ENCODE measurements around the gene KHDRBS1. TPM values are rescaled to one million over a fixed set of nuclear protein-coding genes. Genes with fewer than 3 reads are reported as not detected.
A peak's percentile ranks its signal among the peaks of the same experiment; 100 is the strongest.
"Not testable (repeated sequence)": the region's sequence is repeated elsewhere in the genome, so short reads cannot be mapped to it uniquely, and the experiment has no call there.

The KHDRBS1 gene
- total and polyA plus RNA-seq, 5 donors = 48.6 to 70.0 (median 68.5) TPM

DNA sequence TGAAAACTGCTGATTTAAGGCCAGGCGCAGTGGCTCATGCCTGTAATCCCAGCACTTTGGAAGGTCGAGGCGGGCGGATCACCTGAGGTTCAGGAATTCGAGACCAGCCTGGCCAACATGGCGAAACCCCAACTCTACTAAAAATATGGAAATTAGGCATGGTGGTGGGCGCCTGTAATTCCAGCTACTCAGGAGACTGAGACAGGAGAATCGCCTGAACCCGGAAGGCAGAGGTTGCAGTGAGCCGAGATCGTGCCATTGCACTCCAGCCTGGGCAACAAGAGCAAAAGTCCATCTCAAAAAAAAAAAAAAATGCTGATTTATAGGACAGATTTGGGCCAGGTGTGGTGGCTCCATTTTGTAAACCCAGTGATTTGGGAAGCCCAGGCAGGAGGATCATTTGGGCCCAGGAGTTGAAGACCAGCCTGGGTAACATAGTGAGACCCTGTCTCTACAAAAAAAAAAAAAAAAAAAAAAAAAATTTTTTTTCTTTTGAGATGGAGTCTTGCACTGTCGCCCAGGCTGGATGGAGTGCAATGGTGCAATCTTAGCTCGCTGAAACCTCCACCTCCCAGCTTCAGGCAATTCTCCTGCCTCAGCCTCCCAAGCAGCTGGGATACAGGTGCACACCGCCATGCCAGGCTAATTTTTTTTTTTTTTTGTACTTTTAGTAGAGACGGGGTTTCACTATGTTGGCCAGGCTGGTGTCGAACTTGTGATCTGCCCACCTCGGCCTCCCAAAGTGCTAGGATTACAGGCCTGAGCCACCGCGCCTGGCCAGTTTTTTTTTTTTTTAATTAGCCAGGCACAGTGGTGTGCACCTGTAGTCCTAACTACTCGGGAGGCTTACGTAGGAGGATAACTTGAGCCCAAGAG is 52.2 kb downstream of the KHDRBS1 start:
- H3K27me3 ChIP-seq (ENCODE audit: control insufficient read depth, insufficient read depth); ATAC-seq; H3K4me1 ChIP-seq (ENCODE audit: control insufficient read depth, insufficient read depth, low read length); H3K9me3 ChIP-seq (ENCODE audit: control insufficient read depth, low read length); DNase-seq; intact Hi-C loops (cut with DNase I); H3K27ac ChIP-seq (ENCODE audit: low read length); H3K4me3 ChIP-seq (ENCODE audit: low read length): not testable (repeated sequence)
- WGBS = 68% methylated on average over 21 of the region's 21 CpGs

DNA sequence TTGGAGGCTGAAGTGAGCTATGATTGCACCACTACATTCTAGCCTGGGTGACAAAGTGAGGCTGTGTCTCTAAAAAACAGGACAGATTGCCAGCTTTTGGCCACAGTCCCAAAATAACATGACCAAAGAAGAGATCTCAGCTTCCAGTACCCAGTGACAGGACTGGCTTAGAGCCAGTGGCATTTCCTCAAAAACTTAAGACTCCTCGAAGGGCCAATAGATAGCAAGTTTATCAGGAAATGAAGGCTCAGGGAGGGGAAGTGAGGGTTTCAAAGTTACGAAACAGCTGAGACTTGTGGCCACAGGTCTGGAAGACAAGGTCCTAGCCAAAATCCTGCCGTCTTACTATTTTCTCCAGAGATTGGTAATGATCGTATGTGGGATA is 52.8 kb downstream of the KHDRBS1 start:
- intact Hi-C loops (cut with DNase I) = no loop called here
- DNase-seq = peak; percentile 59 to 73 (median 71)

DNA sequence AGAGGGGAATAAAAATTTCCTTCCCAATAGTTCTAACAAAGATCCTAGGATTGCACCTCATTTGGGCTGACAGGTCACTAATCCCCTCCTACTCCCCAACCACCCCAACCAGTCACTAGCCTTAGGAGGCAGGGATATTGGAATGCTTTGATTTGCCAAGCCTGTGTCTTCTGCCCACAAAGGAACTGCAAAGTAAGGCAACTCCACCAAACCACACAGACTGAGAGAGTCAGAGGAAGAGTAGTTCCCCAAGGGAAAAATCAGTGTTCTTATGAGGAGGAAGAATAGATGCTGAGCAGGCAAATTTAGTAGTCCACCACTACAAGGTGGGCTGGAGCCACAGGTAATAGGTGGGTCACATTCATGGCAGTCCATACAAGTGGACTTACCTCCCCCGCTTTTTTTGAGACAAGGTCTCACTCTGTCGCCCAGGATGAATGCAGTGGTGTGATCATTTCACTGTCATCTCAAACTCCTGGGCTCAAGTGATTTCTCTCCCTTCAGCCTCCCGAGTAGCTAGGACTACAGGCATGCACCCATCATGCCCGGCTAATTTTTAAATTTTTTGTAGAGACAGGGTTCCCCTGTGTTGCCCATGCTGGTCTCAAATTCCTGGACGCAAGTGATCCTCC is 55.4 kb downstream of the KHDRBS1 start:
- no peak for ATAC-seq
- Histone ChIP-seq H3K27ac (ENCODE audit: low read length) (no peak overlapping the region), H3K27me3 (ENCODE audit: control insufficient read depth, insufficient read depth) (no peaks in the 10 kb centered on the region), H3K9me3 (ENCODE audit: control insufficient read depth, low read length) (no peaks in the 10 kb centered on the region), H3K4me1 (ENCODE audit: control insufficient read depth, insufficient read depth, low read length) (peaks cover 1% of the 10 kb centered on the region), H3K4me3 (ENCODE audit: low read length) (no peak overlapping the region)
- DNase-seq = no peak
- intact Hi-C loops (cut with DNase I) = no loop called here
- WGBS = 70% methylated on average over 5 of the region's 5 CpGs

More for the DNA sequence above, 52.8 kb downstream of the KHDRBS1 start:
- Histone ChIP-seq H3K27me3 (ENCODE audit: control insufficient read depth, insufficient read depth) (no peaks in the 10 kb centered on the region), H3K4me1 (ENCODE audit: control insufficient read depth, insufficient read depth, low read length) (peaks cover 7% of the 10 kb centered on the region), H3K4me3 (ENCODE audit: low read length) (no peak overlapping the region), H3K27ac (ENCODE audit: low read length) (no peak overlapping the region), H3K9me3 (ENCODE audit: control insufficient read depth, low read length) (no peaks in the 10 kb centered on the region)
- WGBS = 8% methylated on average over 4 of the region's 4 CpGs
- peak; percentile 77 to 79 for ATAC-seq

DNA sequence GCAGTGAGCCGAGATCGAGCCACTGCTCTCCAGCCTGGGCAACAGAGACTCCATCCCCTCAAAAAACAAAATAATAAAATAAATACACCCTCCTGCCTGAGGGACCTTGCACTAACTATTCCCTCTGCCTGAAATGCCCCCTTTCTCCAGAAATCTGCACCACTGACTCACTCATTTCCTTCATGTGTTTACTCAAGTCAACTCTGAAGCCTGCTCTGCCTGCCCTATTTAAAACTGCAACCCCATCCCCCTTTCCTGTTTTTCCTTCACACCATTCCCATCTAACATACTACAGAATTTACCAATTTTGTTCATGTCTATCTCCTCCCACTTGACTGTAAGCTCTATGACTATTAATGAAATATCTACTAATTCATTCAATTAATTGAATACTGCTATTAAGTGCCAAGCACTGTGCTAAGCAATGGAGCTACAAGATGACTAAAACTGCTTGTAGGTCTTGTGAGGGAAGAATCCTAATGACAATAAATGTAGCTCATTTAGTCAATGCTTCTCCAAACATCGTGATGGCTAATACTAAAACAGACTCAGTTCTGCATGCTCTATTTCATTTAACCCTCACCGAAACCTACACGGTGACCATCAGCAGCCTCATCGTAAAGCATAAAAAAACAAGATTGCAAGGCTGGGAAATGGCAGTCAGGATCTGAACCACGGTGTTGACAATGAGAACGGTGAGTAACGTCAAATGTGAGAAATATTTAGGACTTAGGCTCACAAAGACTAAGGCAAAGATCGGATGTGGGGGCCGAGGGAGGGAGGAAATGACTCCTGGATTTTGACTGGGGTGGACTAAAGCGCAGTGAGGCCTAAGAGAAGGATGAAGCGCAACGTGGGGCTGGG is 58.3 kb downstream of the KHDRBS1 start:
- H3K4me3 ChIP-seq (ENCODE audit: low read length) = peak overlapping the region; percentile 50
- H3K27ac ChIP-seq (ENCODE audit: low read length) = peak overlapping the region; percentile 31
- no peaks in the 10 kb centered on the region for H3K9me3 ChIP-seq (ENCODE audit: control insufficient read depth, low read length)
- intact Hi-C loops (cut with DNase I) = no loop called here
- no peak for ATAC-seq
- DNase-seq = no peak
- H3K4me1 ChIP-seq (ENCODE audit: control insufficient read depth, insufficient read depth, low read length) = no peaks in the 10 kb centered on the region
- H3K27me3 ChIP-seq (ENCODE audit: control insufficient read depth, insufficient read depth) = no peaks in the 10 kb centered on the region
- 14% methylated on average over 14 of the region's 14 CpGs for WGBS

DNA sequence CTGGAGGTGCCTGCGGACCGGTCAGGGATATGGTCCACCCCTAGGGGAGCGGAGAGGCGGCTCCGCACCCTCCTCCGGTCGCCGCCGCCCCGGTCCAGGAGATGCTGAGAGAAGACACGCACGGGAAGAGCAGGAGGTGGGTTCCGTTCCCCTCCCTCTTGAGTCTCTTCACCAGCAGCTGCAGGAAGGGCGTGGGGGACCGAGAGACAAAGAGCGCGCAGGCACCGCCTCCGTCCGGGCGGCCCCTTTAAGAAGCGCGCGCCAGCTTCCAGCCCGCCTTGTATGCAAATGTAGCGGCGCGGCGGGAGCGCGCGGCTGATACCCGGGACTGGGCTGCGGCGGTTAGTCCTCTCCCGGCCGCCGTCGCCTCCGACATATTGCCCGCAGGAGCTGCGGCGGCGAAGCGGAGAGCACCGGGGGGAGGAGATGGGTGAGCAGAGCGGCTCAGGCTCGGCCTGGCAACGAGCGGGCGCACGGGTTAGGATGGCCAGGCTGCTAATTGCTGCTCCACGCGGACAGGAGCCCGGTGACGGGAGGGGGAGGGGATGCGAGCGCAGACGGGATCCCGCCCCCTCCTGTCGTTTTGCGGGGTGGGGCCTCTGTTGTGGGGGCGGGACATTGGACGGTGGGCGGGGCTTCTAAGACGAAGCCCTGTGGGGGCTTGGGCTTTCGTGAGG is 59.1 kb downstream of the KHDRBS1 start, which contains the start of gene TMEM39B:
TSS of gene TMEM39B (plus strand) at position 318 of the 677 bp plus-strand sequence. CDS start at position 427, 109 bp downstream.
- intact Hi-C loops (cut with DNase I) = no loop called here
- H3K9me3 ChIP-seq (ENCODE audit: control insufficient read depth, low read length) = no peaks in the 10 kb centered on the region
- no peaks in the 10 kb centered on the region for H3K4me1 ChIP-seq (ENCODE audit: control insufficient read depth, insufficient read depth, low read length)
- H3K4me3 ChIP-seq (ENCODE audit: low read length) = peak within 1 kb of the TSS; percentile 50
- DNase-seq (peak; percentile 96 to 99 (median 98)), ATAC-seq (peak; percentile 94 to 96)
- H3K27me3 ChIP-seq (ENCODE audit: control insufficient read depth, insufficient read depth) = no peaks in the 10 kb centered on the region
- WGBS = under 1% methylated on average over 67 of the region's 67 CpGs
- peak within 1 kb of the TSS; percentile 82 for H3K27ac ChIP-seq (ENCODE audit: low read length)

DNA sequence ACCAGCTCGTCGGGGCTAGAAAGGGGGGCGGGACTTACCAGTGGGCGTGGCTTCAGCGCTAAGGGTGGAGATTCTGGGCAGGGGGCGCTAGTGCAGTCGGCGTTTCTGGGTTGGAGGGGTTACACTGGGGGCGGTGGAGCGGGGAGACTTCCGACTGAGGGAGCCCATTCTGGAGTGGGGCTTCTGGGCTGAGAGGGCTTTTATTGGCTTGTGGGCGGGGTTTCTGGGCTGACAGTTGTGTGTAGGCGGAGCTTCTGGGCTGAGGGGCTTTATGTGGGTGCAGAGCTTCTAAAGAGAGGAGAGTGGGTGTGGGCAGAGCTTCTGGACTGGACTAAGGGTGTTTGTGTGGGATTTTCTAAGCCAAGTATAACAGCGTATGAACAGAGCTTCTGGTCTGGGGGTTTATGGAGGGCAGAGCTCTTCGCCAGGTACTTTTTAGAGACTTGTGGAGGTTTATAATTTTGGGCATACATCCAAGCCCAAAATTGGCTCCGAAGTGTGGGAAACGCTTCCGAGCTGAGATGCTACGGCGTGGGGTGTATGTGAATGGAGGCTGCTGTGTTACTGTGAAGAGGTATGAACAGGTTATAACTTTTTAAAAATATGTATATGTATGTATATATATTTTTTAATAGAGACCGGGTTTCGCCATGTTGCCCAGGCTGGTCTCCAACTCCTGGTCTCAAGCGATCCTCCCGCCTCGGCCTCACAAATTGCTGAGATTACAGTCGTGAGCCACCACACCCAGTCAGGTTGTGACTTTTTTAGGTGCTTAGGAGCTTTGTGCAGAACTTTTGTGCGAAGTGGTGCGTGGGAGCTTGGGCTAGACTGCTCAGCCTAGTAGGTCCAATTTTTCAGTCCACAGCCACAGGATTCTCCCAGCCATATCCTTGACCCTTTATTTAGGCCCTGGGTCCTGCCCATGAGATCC is 59.9 kb downstream of the KHDRBS1 start:
- peak overlapping the region; percentile 50 for H3K4me3 ChIP-seq (ENCODE audit: low read length)
- no peaks in the 10 kb centered on the region for H3K27me3 ChIP-seq (ENCODE audit: control insufficient read depth, insufficient read depth)
- H3K4me1 ChIP-seq (ENCODE audit: control insufficient read depth, insufficient read depth, low read length) = no peaks in the 10 kb centered on the region
- WGBS = 31% methylated on average over 28 of the region's 28 CpGs
- intact Hi-C loops (cut with DNase I) = no loop called here
- DNase-seq (no peak), ATAC-seq (peak in 1 of 2 donors; percentile 59)
- no peaks in the 10 kb centered on the region for H3K9me3 ChIP-seq (ENCODE audit: control insufficient read depth, low read length)
- H3K27ac ChIP-seq (ENCODE audit: low read length) = peak overlapping the region; percentile 81

DNA sequence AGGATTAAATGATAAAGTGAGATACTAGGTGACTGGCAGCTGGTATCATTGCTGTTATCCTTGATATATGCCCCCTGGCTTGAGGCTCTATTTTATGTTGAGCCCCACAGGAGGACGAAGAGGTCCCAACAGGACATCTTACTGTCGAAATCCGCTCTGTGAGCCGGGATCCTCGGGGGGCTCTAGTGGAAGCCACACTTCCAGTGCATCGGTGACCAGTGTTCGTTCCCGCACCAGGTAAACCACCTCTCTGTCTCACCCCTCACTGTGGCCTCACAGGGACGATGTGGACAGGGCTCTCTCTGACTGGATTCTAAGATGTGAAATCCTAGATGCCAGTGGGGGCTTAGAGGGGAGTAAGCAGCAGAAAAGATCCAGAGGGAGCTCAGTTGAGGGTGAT is 61.2 kb downstream of the KHDRBS1 start:
- no peaks in the 10 kb centered on the region for H3K9me3 ChIP-seq (ENCODE audit: control insufficient read depth, low read length)
- WGBS = 94% methylated on average over 9 of the region's 9 CpGs
- H3K4me1 ChIP-seq (ENCODE audit: control insufficient read depth, insufficient read depth, low read length) = no peaks in the 10 kb centered on the region
- intact Hi-C loops (cut with DNase I) = no loop called here
- H3K27ac ChIP-seq (ENCODE audit: low read length) = no peak overlapping the region
- DNase-seq (no peak), ATAC-seq (no peak)
- H3K27me3 ChIP-seq (ENCODE audit: control insufficient read depth, insufficient read depth) = no peaks in the 10 kb centered on the region
- no peak overlapping the region for H3K4me3 ChIP-seq (ENCODE audit: low read length)

DNA sequence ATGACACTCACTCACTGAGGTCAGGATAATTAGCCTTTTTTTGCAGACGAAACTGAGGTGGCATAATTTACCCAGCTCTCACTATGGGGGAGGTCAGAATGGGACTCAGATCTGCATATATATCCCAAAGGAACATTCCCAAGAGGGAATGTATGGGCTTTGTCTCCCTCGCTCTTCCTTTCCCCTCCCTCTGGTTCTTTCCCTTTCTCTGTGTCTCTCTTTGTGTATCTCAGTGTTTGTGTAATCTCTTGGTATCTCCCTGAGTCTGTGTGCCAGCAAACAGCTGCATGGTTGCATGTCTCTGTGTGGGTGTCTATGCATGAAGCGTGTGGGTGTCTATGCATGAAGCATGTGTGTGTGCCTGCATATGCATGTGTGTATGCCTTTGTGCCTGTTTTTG is 63.8 kb downstream of the KHDRBS1 start:
- intact Hi-C loops (cut with DNase I) = no loop called here
- H3K4me1 ChIP-seq (ENCODE audit: control insufficient read depth, insufficient read depth, low read length) = no peaks in the 10 kb centered on the region
- no peak for DNase-seq
- H3K27me3 ChIP-seq (ENCODE audit: control insufficient read depth, insufficient read depth) = no peaks in the 10 kb centered on the region
- ATAC-seq = no peak
- no peak overlapping the region for H3K27ac ChIP-seq (ENCODE audit: low read length)
- 80% methylated on average over 3 of the region's 3 CpGs for WGBS
- no peaks in the 10 kb centered on the region for H3K9me3 ChIP-seq (ENCODE audit: control insufficient read depth, low read length)
- no peak overlapping the region for H3K4me3 ChIP-seq (ENCODE audit: low read length)

DNA sequence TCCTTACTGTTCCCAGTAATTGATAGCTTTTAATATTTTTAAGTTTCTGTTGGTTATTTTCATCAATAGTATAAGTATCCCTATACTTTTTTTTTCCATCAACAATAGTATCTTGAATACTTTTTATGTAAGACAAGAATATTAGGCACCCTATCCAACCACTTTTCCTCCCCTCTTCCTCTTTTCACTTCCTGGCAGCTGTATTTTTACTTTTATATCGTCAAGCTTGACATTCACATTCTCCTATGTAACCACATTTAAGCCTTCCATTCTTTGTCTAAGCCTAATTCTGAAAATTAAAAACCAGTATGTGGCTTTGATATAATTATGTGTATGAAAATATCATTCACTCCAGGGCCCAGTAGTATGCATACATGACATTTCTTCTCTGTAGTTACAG is 68.4 kb downstream of the KHDRBS1 start:
- no peaks in the 10 kb centered on the region for H3K9me3 ChIP-seq (ENCODE audit: control insufficient read depth, low read length)
- H3K27me3 ChIP-seq (ENCODE audit: control insufficient read depth, insufficient read depth) = no peaks in the 10 kb centered on the region
- no peak overlapping the region for H3K27ac ChIP-seq (ENCODE audit: low read length)
- DNase-seq = no peak
- 43% methylated on average over 1 of the region's 1 CpG for WGBS
- no peaks in the 10 kb centered on the region for H3K4me1 ChIP-seq (ENCODE audit: control insufficient read depth, insufficient read depth, low read length)
- ATAC-seq = no peak
- H3K4me3 ChIP-seq (ENCODE audit: low read length) = no peak overlapping the region
- intact Hi-C loops (cut with DNase I) = no loop called here

DNA sequence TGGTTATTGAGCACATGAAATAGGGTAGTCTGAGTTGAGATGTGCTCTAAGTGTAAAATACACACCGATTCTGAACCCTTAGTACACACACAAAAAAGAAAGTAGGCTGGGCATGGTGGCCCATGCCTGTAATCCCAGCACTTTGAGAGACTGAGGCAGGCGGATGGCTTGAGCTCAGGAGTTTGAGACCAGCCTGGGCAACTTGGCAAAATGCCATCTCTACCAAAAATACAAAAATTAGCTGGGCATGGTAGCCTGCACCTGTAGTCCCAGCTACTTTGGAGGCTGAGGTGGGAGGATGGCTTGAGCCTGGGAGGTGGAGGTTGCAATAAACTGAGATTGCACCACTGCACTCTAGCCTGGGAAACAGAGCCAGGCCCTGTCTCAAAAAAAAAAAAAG is 72.7 kb downstream of the KHDRBS1 start:
- ATAC-seq; H3K4me1 ChIP-seq (ENCODE audit: control insufficient read depth, insufficient read depth, low read length); H3K9me3 ChIP-seq (ENCODE audit: control insufficient read depth, low read length); H3K4me3 ChIP-seq (ENCODE audit: low read length); intact Hi-C loops (cut with DNase I); DNase-seq; H3K27me3 ChIP-seq (ENCODE audit: control insufficient read depth, insufficient read depth); H3K27ac ChIP-seq (ENCODE audit: low read length): not testable (repeated sequence)
- 96% methylated on average over 2 of the region's 2 CpGs for WGBS

Data from right cardiac atrium (tissue), 5 donors.